GM12892 (cell line): ENCODE measurements around the gene TSPAN5.

Source experiments
- DNase-seq: peaks from one replicate; pipeline ENCODE4 v3.0.0; 2011; ENCODE audit not compliant: insufficient read length
- FAIRE-seq: peaks from 2 replicates; lab custom pipeline; 2011; peaks lifted over from hg19 to GRCh38; lab: Jason Lieb, UNC
- POLR2A ChIP-seq: IDR thresholded peaks from 2 replicates; pipeline ENCODE4 v1.6.1; 2011; ENCODE audit warnings: low read depth, low read length, control low read depth
- POLR2AphosphoS5 ChIP-seq: IDR thresholded peaks from 2 replicates; pipeline ENCODE4 v1.6.1; 2011; ENCODE audit warnings: low read depth, low read length, control low read depth
- TAF1 ChIP-seq: IDR thresholded peaks from 2 replicates; pipeline ENCODE4 v1.6.1; 2011; ENCODE audit warnings: low read depth, mild to moderate bottlenecking, control low read depth, low read length, borderline replicate concordance

TSPAN5 gene

DNA sequence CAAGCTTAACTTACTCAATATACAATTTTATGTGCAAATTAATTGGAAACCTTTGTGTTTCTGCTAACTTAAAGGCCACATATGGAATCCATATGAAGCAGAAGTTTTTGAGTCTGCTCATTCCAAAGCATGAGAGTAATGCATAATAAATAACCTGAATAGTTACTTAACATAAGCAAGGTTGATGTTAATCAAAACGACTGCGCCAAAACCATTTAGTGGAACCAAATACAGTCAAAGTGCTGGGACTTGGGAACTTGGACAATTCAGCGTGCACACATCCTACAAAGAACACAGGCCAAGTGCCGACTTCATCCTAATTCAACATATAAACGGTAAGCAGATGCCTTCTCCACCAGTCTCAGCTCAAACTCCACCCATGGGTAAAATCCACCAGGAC, 17.0 kb downstream of the TSPAN5 start:
- TF ChIP-seq POLR2A (no peak), POLR2AphosphoS5 (no peak), TAF1 (no peak)
- no peak for FAIRE-seq
- no peak for DNase-seq

GRCh38 chr4:98639523-98639922, 18.9 kb downstream of the TSPAN5 start:
- DNase-seq = no peak
- TF ChIP-seq POLR2AphosphoS5 = no peak
- TF ChIP-seq POLR2A = no peak
- no peak for TF ChIP-seq TAF1
- peak; percentile 46 for FAIRE-seq

GRCh38 chr4:98639108-98639507, 19.3 kb downstream of the TSPAN5 start:
- FAIRE-seq = no peak
- DNase-seq = no peak
- TF ChIP-seq POLR2A (no peak), POLR2AphosphoS5 (no peak), TAF1 (no peak)

DNA sequence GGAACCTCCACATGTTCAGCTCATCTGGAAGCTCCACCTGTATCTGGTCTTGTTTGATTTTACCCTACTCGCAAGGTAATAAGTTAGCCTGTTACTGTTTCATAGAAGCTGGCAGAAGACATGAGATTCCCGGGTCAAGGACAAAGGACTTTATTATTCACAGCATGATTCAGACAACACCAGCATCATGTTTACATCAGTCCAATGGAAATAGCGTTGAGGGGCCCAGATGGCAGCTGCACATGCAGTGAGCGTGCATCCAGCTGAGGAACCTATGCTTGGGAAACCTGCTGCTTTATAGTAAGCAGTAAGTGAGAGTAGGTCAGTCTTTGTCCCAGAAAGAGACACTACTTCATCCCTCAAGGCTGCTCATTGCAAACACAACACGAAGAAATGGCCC, 19.8 kb downstream of the TSPAN5 start:
- DNase-seq (no peak), FAIRE-seq (no peak)
- TF ChIP-seq POLR2AphosphoS5 (no peak), POLR2A (no peak)

DNA sequence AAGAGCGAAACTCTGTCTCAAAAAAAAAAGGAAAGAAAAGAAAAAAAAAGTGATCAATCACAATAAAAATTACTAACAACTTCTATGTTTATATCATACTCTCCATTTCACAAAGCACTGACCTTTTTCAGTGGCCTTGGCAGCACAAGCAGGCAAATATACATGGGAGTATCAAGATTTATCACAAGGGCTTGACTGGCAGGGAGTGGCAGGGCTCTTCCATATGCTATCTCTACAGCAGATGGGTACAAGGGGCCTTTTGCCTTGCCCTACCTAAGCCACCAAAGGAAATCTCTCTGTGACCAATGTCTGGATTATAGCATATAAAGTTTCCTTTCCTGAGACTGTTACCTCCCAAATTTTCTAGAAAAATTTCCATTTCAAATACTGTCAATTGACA, 24.4 kb downstream of the TSPAN5 start:
- no peak for FAIRE-seq
- TF ChIP-seq POLR2A = no peak
- no peak for TF ChIP-seq POLR2AphosphoS5
- no peak for TF ChIP-seq TAF1
- no peak for DNase-seq

DNA sequence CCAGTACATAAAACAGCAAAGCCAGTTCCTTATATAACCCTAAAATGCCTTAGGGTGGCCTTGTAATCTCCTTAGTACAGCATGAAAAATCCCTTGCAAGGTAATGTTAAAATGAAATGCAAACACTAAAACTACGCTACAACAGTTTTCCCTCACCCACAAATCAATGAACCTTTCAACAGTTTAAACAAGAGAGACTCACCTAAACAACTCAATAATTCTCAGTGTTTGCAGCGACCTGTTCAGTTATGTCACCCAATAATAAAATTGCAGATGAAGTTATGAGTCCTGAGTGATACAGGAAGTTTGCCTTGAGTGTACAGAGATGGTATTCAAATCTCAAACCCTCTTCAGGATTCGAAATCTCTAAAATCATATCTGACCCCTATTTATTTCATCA, 25.3 kb downstream of the TSPAN5 start:
- TF ChIP-seq POLR2AphosphoS5 (no peak), TAF1 (no peak), POLR2A (no peak)
- no peak for DNase-seq
- no peak for FAIRE-seq

- TF ChIP-seq POLR2A = no peak
- no peak for TF ChIP-seq POLR2AphosphoS5
- TF ChIP-seq TAF1 = no peak
- no peak for FAIRE-seq
These were observed 26.2 kb downstream of the TSPAN5 start for GRCh38 chr4:98632258-98632657.

DNA sequence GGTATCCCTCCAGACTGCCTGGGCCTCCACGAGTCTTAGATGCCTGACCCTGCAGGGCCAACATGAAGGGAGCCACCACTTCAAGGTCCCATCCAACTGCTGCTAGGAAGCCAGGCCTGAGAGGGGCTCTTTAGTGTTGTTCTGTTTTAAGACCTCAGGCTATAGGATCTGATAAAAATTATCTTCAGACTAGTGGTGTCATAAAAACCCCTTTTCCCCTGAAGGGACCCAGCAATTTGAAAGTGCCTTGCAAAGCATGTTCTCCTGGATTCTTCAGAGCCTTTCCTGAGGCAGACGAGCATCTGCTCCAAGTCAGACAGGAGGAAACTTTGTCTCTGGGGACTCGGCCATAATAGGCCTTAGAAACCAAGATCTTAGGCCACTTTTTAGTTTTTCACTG, 26.9 kb downstream of the TSPAN5 start:
- DNase-seq (no peak), FAIRE-seq (no peak)
- TF ChIP-seq POLR2AphosphoS5 (no peak), TAF1 (no peak), POLR2A (no peak)

More at GRCh38 chr4:98632258-98632657, 26.2 kb downstream of the TSPAN5 start:
- DNase-seq = no peak

GRCh38 chr4:98630737-98631454, 27.5 kb downstream of the TSPAN5 start:
- DNase-seq = no peak
- no peak for FAIRE-seq

GRCh38 chr4:98627531-98628257, 30.7 kb downstream of the TSPAN5 start:
- no peak for FAIRE-seq
- TF ChIP-seq POLR2AphosphoS5 = no peak
- TF ChIP-seq POLR2A = no peak
- TF ChIP-seq TAF1 = no peak
- no peak for DNase-seq

More at GRCh38 chr4:98630737-98631454, 27.5 kb downstream of the TSPAN5 start:
- TF ChIP-seq POLR2AphosphoS5 = no peak
- TF ChIP-seq TAF1 = no peak
- TF ChIP-seq POLR2A = no peak

GRCh38 chr4:98626350-98626749, 32.1 kb downstream of the TSPAN5 start:
- FAIRE-seq = no peak
- DNase-seq = no peak
- no peak for TF ChIP-seq POLR2A
- no peak for TF ChIP-seq POLR2AphosphoS5
- no peak for TF ChIP-seq TAF1

DNA sequence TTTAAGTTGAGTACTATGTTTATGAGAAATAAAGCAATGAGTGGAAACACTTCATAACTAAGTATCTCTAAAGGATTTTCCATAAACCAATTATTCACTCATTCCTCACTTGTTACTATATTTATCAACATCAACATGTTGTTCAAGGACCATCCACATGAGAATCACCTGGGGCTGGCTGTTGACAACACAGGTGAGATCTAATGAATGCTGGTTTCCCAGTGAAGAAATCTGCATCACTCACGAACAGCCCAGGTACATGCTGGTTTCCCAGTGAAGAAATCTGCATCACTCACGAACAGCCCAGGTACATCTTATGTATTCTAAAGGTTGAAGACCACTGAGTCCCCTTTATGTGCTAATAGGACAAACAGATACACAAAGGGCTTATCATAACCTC, 32.5 kb downstream of the TSPAN5 start:
- DNase-seq (no peak), FAIRE-seq (no peak)
- TF ChIP-seq POLR2AphosphoS5 (no peak), POLR2A (no peak), TAF1 (no peak)
